Left forelimb (tissue), 1 donor: ENCODE measurements around the gene FAM222B.
"Not testable (repeated sequence)": the region's sequence is repeated elsewhere in the genome, so short reads cannot be mapped to it uniquely, and the experiment has no call there.

Experiments used
- DNase-seq: peaks from one replicate; pipeline ENCODE4 v3.0.0-alpha.2; 2018; ENCODE audit warnings: low spot score

The FAM222B gene

DNA sequence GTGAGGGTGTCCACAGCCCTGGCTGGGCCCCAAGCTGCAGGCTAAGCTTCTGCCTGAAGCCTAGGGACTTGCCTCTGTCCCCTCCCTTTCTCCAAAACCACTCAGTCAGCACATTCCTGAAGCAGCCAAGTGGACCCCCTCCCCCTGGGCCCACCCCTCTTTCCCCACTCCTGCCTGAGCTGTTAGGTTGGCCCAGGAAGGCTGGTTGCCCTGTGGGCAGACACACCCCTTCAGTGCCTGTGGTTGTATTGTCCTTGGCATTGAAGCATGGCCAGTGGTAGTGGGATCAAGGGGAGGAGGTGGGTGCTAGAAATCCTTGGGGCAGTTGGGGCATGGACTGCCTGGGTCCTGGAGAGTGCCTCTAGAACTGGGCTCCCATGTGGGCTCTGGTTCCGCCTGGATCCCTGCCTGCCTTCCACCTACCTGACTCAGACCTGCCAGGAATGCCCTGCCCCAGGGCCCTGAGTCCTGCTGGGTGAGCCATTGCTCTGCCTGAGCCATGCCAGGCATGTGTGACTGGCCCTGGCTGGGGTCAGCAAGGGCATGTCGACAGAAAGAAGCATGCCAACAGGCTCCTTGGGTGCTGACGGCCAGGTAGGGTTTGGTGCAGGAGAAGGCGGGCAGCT, 96.7 kb downstream of the FAM222B start:
- no peak for DNase-seq

GRCh38 chr17:28744972-28745785, 97.4 kb downstream of the FAM222B start:
- DNase-seq, result peak; percentile 80

DNA sequence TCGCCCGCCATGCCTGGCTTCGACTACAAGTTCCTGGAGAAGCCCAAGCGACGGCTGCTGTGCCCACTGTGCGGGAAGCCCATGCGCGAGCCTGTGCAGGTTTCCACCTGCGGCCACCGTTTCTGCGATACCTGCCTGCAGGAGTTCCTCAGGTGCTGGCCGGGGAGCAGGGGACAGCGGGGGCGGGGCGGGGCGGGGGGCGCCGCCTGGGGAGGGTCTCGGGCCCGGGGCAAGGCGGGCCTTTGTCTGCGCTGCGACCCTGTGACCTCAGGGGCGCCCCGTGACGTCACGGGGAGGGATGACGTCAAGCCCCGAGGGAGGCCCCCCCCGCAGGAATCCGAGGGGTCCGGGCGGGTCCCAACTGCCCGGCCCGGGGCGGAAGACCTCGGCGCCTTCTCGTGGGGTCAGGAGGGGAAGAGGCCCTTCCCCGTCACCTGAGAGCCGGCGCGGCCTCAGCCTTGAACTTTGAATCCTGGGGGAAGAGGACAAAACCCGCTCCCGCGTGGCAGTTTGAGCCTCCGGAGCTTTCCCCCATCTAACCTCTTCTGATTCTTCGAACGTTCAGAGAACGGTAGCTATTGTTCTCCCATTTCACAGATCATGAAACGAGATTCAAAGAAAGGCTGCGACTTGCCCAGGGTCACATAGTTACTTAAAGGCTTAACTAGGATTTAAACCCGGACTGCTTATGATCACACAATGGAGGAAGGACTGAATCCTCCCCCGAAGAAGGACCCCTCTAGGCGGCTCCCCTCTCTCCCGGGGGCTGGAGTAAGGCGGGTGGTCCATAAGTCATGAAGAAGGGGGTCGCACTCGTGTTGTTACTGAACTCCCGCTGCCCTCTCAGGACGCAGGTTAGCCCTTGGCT, 98.3 kb downstream of the FAM222B start:
- peak; percentile 84 for DNase-seq

DNA sequence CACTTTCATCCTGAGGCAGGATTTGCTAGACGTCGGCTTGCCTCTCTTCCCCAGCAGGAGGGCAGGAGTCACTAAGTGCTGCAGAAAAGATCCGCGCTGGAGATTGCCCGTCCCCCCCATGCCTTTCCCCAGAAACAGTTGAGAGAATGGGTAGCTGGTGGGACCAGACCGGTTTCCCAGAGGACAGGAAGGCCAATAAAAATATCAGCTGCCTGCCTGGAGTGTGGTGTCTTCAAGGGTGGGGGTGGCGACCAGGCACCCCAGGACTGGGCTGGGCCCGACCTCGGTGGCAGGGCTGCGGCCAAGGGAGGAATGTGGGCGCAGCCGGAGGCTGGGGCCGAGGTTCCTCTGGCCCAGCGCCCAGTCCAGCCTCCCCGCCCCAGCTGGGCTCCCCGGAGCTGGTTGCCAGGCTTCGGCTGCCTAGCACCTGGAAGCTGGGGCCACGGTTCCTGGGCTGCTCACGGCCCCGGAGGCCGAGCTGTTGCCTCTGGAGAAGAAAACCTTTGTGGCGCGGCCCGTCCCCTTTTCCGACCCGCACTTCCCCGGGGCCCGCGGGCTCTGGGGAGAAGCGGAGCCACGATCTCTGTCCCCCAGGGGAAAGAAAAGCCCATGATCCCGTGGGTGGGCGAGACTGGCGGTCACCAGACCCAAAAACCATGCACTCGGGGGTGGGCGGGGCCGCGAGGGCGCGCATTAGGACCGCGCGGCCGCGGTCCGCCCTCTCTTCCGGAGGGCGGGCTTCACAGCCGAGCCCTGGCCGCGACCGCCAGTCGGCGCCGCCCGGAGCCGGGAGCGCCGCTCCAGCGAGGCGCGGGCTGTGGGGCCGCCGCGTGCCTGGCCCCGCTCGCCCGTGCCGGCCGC, 99.1 kb downstream of the FAM222B start, which contains the start of gene TRAF4:
TRAF4 (plus strand) TSS at position 769 of the 861 bp plus-strand sequence. CDS start 102 bp downstream, outside the sequence.
- peak; percentile 91 for DNase-seq

DNA sequence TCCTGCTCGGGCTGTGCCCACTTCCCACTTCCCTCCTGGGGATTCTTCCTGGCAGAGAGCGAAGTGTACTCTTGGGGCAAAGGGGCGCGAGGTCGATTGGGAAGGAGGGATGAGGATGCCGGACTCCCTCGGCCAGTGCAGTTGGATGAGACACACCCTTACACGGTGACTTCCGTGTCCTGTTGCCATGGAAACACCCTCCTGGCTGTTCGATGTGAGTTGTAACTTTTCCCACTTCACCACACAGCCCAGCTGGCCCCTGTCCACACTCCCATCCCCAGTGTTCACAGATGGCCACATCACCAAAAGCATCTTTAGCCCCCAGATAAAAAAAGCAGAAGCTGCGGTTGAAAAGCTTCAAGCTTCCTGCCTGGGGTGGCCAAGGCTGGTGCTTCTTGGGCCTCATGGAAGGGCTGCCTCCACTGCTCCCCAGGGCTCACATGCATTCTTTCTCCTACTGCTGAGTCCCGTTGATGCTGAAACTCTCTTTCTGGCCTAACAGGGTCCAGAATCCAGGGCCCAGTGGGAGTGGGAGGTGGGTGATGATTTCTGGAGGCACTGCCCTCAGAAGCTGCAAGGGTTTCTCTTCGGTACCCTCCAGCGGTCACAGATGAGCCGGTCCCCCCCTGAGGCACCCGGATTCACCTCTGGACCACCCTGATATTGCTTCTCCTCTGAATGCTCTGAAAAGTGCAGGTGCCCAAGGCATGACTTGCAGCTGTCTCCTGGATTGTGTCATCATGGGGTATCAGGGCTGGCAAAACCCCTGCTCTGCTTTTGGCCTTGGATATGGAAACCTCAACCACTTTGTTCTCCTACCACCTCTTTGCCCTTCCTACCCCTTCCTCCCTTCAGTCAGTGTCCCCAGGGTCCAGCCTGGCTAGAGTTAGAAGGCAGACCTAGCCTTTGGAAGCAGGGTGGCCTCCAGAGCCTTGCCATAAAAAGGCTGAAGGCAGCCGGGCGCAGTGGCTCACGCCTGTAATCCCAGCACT, 100.9 kb downstream of the FAM222B start:
- DNase-seq, result no peak

DNA sequence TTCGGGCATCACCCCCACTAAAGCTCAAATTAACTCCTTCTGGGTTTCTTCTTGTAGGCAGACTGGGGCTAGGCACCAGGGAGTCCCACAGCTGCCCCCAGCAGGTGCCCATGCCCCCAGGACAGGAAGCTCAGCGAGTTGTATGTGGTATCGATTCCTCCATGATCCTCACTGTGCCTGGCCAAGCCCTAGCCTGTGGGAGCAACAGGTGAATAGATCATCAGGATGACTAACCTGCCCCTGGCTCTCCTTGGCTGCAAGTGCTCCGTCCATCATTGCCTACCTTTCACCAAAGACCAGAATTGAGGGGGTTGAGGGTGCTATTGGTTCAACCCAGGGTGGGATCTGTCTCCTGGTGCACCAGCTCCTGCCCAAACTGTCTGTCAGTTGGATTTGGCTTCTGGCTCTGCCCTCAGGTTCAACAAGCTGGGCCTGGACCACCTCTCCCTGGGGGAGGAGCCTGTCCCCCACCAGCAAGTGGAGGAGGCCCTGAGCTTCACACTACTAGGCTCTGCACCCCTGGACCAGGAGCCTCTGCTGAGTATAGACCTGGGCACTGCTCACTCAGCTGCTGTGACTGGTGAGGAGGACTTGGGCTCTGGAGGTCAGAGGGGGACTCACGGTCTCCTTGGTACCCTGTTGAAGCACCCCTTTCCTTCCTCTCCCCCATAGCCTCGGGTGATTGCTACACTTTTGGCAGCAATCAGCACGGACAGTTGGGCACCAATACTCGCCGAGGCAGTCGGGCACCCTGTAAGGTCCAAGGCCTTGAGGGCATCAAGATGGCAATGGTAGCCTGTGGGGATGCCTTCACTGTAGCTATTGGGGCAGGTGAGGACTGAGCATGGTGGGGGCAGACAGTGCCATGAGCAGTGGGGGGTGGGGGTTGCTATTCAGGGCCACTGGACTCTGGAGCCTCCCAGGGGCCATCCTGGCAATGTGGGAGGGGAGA, 101.9 kb downstream of the FAM222B start:
- no peak for DNase-seq

DNA sequence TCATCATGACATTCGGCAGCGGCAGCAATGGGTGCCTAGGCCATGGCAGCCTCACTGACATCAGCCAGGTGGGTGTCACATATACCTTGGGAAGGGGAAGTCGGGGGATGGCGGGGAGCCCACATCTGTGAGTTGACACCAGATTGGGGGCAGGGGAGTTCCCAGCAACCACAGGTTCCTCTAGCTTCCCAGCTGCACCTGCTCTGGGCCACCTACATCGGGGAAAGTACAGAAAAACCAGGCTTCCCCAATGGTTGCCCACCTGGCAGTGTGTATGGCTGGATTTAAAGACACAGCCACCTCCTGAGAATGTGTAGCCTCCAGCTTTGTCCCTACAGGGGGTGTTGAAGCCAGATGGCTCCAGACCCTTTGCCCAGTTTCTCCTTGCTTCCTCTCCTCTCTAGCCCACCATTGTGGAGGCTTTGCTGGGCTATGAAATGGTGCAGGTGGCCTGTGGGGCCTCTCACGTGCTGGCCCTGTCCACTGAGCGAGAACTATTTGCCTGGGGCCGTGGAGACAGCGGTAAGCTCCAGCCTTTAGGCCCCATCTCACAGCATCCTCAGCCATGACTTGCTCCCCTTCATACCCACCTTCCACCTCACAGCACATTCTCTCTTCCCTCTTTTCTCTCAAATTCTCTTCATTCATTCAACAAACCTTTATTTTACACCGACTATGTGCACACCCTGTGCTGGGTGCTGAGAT, 103.8 kb downstream of the FAM222B start:
- no peak for DNase-seq

DNA sequence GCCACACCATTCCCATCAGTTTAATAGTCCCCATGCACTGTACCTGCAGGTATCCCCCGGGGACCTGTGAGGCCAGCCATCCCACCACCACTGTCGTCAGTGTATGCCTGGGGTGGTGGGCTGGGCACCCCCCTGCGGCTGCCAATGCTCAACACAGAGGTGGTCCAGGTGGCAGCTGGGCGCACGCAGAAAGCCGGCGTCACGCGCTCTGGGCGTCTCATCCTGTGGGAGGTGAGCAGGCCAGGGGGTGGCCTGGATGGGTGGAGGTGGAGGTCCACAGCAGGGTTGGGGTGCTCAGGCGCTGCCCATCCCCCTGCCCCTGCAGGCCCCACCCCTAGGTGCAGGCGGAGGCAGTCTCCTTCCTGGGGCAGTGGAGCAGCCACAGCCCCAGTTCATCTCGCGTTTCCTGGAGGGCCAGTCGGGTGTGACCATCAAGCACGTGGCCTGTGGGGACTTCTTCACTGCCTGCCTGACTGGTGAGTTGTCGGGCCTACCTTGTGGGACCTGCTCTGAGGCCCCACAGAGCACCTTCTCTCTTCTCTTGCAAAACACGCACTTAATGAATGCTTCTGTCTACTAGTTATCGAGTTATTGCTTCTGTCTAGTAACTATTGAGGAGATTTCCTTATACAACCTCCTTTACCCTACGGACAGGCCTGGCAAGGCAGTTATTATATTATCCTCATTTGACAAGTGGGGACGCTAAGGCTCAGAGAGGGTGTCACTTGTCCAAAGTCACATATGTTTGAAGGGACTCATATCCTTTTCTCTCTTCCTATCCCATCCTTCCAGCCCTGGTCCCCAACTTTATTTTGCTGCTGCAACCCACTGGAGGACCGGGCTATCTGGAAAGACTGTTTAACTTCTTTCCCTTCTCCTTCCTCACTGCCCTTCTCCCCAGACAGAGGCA, 104.6 kb downstream of the FAM222B start:
- no peak for DNase-seq

DNA sequence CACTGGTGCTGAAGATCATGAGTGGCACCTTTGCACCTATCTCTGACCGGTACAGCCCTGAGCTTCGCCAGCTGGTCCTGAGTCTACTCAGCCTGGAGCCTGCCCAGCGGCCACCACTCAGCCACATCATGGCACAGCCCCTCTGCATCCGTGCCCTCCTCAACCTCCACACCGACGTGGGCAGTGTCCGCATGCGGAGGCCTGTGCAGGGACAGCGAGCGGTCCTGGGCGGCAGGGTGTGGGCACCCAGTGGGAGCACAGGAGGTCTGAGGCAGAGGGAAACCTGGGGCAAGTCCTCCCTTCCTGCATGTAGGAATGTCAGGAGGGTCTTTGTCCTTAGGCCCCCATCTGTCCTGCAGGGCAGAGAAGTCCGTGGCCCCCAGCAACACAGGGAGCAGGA, 105.3 kb downstream of the FAM222B start:
- no peak for DNase-seq

GRCh38 chr17:28735913-28736769, 106.4 kb downstream of the FAM222B start:
- DNase-seq, result not testable (repeated sequence)

DNA sequence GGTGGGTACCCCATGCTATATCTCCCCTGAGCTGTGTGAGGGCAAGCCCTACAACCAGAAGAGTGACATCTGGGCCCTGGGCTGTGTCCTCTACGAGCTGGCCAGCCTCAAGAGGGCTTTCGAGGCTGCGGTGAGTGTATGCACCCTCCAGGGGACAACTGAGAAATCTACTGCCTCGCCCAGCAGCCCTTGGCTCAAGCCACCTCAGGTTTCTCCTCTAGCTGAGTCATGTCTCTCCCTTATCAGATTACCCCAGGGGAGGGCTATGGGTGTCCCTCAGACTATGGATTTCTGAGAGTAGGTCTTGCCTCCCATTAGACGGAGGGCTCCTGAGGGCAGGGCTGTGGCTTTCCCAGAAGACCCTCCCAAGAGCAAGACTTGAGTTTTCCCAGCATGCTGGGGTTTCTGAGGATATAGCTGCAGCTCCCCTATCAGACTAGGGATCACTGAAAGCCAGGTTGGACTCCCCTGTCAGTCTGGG, 107.3 kb downstream of the FAM222B start:
- DNase-seq, result no peak

DNA sequence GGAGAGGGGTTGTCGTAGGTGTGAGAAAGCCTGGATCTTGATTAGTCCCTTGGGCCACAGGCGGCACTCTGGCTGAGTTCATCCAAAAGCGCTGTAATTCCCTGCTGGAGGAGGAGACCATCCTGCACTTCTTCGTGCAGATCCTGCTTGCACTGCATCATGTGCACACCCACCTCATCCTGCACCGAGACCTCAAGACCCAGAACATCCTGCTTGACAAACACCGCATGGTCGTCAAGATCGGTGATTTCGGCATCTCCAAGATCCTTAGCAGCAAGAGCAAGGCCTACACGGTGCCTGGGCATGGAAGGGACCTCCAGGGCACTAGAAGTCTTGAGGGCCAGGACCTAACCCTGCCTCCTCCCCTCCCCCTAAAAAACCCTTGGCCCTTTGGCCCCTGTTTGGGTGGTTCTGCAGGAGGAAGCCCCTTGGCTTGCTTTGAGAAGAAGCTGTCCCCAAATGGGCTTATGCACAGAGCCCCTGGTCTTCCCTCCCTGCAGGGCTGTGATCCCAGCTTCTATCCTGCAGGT, 107.8 kb downstream of the FAM222B start:
- no peak for DNase-seq

- no peak for DNase-seq
Measured at GRCh38 chr17:28733346-28733745, 109.2 kb downstream of the FAM222B start.

DNA sequence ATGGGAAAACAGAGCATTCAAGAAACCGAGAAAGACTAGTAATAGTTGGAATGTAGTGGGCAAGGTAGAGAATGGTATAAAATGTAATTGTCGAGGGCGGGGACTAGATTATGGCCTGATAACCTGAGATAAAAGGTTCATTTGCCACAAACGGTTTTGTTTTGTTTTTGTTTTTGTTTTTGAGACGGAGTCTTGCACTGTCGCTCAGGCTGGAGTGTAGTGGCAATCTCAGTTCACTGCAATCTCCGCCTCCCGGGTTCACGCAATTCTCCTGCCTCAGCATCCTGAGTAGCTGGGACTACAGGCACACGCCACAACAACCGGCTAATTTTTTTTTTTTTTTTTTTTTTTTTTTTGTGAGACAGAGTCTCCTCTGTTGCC, 112.7 kb downstream of the FAM222B start:
- no peak for DNase-seq

- DNase-seq, result peak; percentile 97
Measured at GRCh38 chr17:28728364-28729200, 114.0 kb downstream of the FAM222B start, which contains the start of gene NEK8. NEK8 (plus strand) TSS chr17:28728788; CDS start chr17:28728814, 26 bp downstream.
